Left ventricle myocardium inferior (tissue), 1 donor: ENCODE data around the gene OR8I2. TPM values are rescaled to one million over a fixed set of nuclear protein-coding genes. Genes with fewer than 3 reads are reported as not detected.

Experiments used
- total RNA-seq: library from RNA; stranded (reverse); fragmentation: NEBNext Ultra II Directional; extraction: Animal tissue kit (Norgen Biotek cat#: 25700); gene quantifications from one replicate; pipeline ENCODE4 v1.2.1, GENCODE V29; 2021
- donor health status: DM: no; HTN: yes; CAD: no; lungs with severe emphysema.

OR8I2 gene
- total RNA-seq, 1 donor from 2014 or later: not detected

Other genes starting within 250 kb of the OR8I2 start
- gene TRIM51, start 210.0 kb upstream of the OR8I2 start, total RNA-seq: not detected
- not detected for gene OR5W2, start 178.7 kb upstream of the OR8I2 start, total RNA-seq
- not detected for gene OR5I1, start 156.9 kb upstream of the OR8I2 start, total RNA-seq
- gene OR10AG1, start 123.4 kb upstream of the OR8I2 start, total RNA-seq: not detected
- gene OR5F1, start 98.7 kb upstream of the OR8I2 start, total RNA-seq: not detected
- gene OR5AS1, start 65.7 kb upstream of the OR8I2 start, total RNA-seq: not detected
- not detected for gene OR8H2, start 10.4 kb downstream of the OR8I2 start, total RNA-seq
- not detected for gene OR8H3, start 29.1 kb downstream of the OR8I2 start, total RNA-seq
- gene OR8J3, start 46.9 kb downstream of the OR8I2 start, total RNA-seq: not detected
- gene OR8K5, start 67.0 kb downstream of the OR8I2 start, total RNA-seq: not detected
- not detected for gene OR5J2, start 83.3 kb downstream of the OR8I2 start, total RNA-seq
- not detected for gene OR5T2, start 140.9 kb downstream of the OR8I2 start, total RNA-seq
- not detected for gene OR5T3, start 158.9 kb downstream of the OR8I2 start, total RNA-seq
- gene OR5T1, start 180.8 kb downstream of the OR8I2 start, total RNA-seq: not detected
- not detected for gene OR8H1, start 198.9 kb downstream of the OR8I2 start, total RNA-seq
- not detected for gene OR8K3, start 221.8 kb downstream of the OR8I2 start, total RNA-seq